GM12865 (cell line): ENCODE measurements around the gene EMP3.
A peak's percentile ranks its signal among the peaks of the same experiment; 100 is the strongest.
"Not testable (repeated sequence)": the region's sequence is repeated elsewhere in the genome, so short reads cannot be mapped to it uniquely, and the experiment has no call there.

Experiments
- DNase-seq: peaks from one replicate; pipeline ENCODE4 v3.0.0; 2010; ENCODE audit warnings: low read depth
- H3K4me3 ChIP-seq: 2 replicates; pipeline ENCODE4 v1.5.1; 2011; ENCODE audit warnings: mild to moderate bottlenecking, low read depth, low read length, control low read depth
- CTCF ChIP-seq: IDR thresholded peaks from 2 replicates; pipeline ENCODE4 v1.5.1; 2011; ENCODE audit warnings: low read length, control low read depth, low read depth, inconsistent platforms; ENCODE audit not compliant: insufficient read depth; ENCODE audit errors: missing control alignments

Gene EMP3

GRCh38 chr19:48325265-48325910, at the start of gene EMP3:
TSS of gene EMP3 (plus strand) at chr19:48325552. CDS start at chr19:48326845, 1,293 bp downstream.
- no peak for TF ChIP-seq CTCF
- H3K4me3 ChIP-seq = peak within 1 kb of the TSS; percentile 83
- peak; percentile 85 for DNase-seq

- DNase-seq = no peak
- H3K4me3 ChIP-seq = no peak overlapping the region
- TF ChIP-seq CTCF = no peak
These were observed 45.6 kb upstream of the EMP3 start for GRCh38 chr19:48279747-48280146.

GRCh38 chr19:48283908-48284307, 41.4 kb upstream of the EMP3 start:
- no peak for TF ChIP-seq CTCF
- H3K4me3 ChIP-seq = no peak overlapping the region
- DNase-seq = no peak

- TF ChIP-seq CTCF = no peak
- H3K4me3 ChIP-seq = no peak overlapping the region
- DNase-seq = no peak
These were observed 40.5 kb upstream of the EMP3 start for GRCh38 chr19:48284896-48285295.

GRCh38 chr19:48287748-48288147, 37.6 kb upstream of the EMP3 start:
- no peak overlapping the region for H3K4me3 ChIP-seq
- DNase-seq = no peak
- no peak for TF ChIP-seq CTCF

GRCh38 chr19:48290401-48290770, 35.0 kb upstream of the EMP3 start:
- TF ChIP-seq CTCF = no peak
- no peak overlapping the region for H3K4me3 ChIP-seq
- no peak for DNase-seq

- peak; percentile 58 for DNase-seq
- H3K4me3 ChIP-seq = peak overlapping the region; percentile 46
- TF ChIP-seq CTCF = peak; percentile 98
These were observed 34.4 kb upstream of the EMP3 start for GRCh38 chr19:48290771-48291488.

GRCh38 chr19:48291489-48291815, 33.9 kb upstream of the EMP3 start:
- not testable (repeated sequence) for H3K4me3 ChIP-seq, DNase-seq
